ENCODE data around the gene UBTD2.

DNA sequence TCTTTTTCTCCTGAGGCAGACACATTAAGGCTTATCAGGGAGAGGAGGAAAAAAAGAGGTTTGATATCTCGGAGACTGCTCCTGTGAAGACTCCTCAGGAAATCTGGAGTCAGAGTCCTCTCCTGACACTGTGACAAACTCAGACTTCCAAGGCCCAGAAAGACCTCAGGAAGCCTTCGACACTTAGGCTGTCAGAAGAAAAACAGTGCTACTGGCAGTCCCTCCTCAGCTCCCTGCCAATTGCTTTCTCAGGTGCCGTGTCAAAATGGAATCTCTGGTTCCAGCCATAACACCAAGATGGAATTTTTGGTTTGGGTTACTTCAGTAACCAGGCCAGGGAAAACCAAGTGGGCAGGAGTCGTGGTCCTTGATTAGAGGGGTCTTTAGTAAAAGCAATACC lies 99.7 kb downstream of the UBTD2 start:
- no peak for TF ChIP-seq EZH2 (optimal IDR thresholded peaks at IDR 0.05; ENCODE audit: low read depth, low read length)
- TF ChIP-seq, protein P1, sequence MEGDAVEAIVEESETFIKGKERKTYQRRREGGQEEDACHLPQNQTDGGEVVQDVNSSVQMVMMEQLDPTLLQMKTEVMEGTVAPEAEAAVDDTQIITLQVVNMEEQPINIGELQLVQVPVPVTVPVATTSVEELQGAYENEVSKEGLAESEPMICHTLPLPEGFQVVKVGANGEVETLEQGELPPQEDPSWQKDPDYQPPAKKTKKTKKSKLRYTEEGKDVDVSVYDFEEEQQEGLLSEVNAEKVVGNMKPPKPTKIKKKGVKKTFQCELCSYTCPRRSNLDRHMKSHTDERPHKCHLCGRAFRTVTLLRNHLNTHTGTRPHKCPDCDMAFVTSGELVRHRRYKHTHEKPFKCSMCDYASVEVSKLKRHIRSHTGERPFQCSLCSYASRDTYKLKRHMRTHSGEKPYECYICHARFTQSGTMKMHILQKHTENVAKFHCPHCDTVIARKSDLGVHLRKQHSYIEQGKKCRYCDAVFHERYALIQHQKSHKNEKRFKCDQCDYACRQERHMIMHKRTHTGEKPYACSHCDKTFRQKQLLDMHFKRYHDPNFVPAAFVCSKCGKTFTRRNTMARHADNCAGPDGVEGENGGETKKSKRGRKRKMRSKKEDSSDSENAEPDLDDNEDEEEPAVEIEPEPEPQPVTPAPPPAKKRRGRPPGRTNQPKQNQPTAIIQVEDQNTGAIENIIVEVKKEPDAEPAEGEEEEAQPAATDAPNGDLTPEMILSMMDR (IDR thresholded peaks at IDR 0.05; ENCODE audit: low read length) = no peak
- TF ChIP-seq EZH2phosphoT487 (IDR thresholded peaks at IDR 0.05; ENCODE audit: low read length) = no peak

Measured in MM.1S (cell line).